Smooth muscle cell (in vitro differentiated cells): ENCODE measurements around the gene SLC17A3. TPM values are rescaled to one million over a fixed set of nuclear protein-coding genes. Genes with fewer than 3 reads are reported as not detected.

Experiments
- DNase-seq: peaks from one replicate; lab custom pipeline; 2025; ENCODE audit not compliant: unreplicated experiment; lab: John Stamatoyannopoulos, UW
- H2AFZ ChIP-seq: fragments of 200-600 bp; sonication (generic); 2 replicates; pipeline ENCODE4 v1.6.0; 2016; ENCODE audit warnings: antibody characterized with exemption, low read depth, mild to moderate bottlenecking
- H3F3A ChIP-seq: fragments of 200-600 bp; sonication (generic); 2 replicates; pipeline ENCODE4 v1.6.0; 2017; ENCODE audit warnings: antibody characterized with exemption, low read depth
- H3K27ac ChIP-seq: fragments of 200-600 bp; sonication (generic); 2 replicates; pipeline ENCODE4 v1.5.1; 2016; ENCODE audit warnings: low read depth, mild to moderate bottlenecking
- H3K27me3 ChIP-seq: fragments of 200-600 bp; sonication (generic); 2 replicates; pipeline ENCODE4 v1.6.1; 2016; ENCODE audit warnings: low read depth, mild to moderate bottlenecking
- H3K36me3 ChIP-seq: fragments of 200-600 bp; sonication (generic); 2 replicates; pipeline ENCODE4 v1.5.1; 2016; ENCODE audit warnings: low read depth
- H3K4me1 ChIP-seq: fragments of 200-600 bp; sonication (generic); 2 replicates; pipeline ENCODE4 v1.5.1; 2016; ENCODE audit warnings: low read depth
- H3K4me2 ChIP-seq: fragments of 200-600 bp; sonication (generic); 2 replicates; pipeline ENCODE4 v1.6.0; 2016; ENCODE audit warnings: mild to moderate bottlenecking
- H3K4me3 ChIP-seq: fragments of 200-600 bp; sonication (generic); 2 replicates; pipeline ENCODE4 v1.5.1; 2016; ENCODE audit warnings: mild to moderate bottlenecking
- H3K79me2 ChIP-seq: fragments of 200-600 bp; sonication (generic); 2 replicates; pipeline ENCODE4 v1.6.0; 2016; ENCODE audit warnings: low read depth, mild to moderate bottlenecking
- H3K9ac ChIP-seq: fragments of 200-600 bp; sonication (generic); 2 replicates; pipeline ENCODE4 v1.6.0; 2016; ENCODE audit warnings: low read depth
- H3K9me3 ChIP-seq: fragments of 200-600 bp; sonication (generic); replicated peaks from 2 replicates; pipeline ENCODE4 v1.5.1; 2016; ENCODE audit warnings: low read depth
- H4K20me1 ChIP-seq: fragments of 200-600 bp; sonication (generic); 2 replicates; pipeline ENCODE4 v1.6.0; 2016; ENCODE audit warnings: low read depth
- WGBS: methylation state at CpG from one replicate; pipeline ENCODE4 v1.1.7; 2016; ENCODE audit warnings: low lambda C conversion rate; 5-methylcytosine and 5-hydroxymethylcytosine counted together
- polyA plus RNA-seq: library from polyadenylated mRNA; unstranded; fragments of >200 nt; fragmentation: Nextera tagmentation; extraction: Ambion mirVana; gene quantifications from 2 replicates; pipeline ENCODE4 v1.2.1, GENCODE V29; 2016
- total RNA-seq: library from RNA; depleted of rRNA; stranded (reverse); fragments of >200 nt; gene quantifications from 2 replicates; pipeline ENCODE4 v1.2.3, GENCODE V29; 2014
- TF ChIP-seq, protein P1 (sequence below): fragments of 200-600 bp; sonication (generic); IDR thresholded peaks from 2 replicates; pipeline ENCODE4 v1.5.1; 2017; ENCODE audit warnings: borderline replicate concordance, mild to moderate bottlenecking, antibody characterized with exemption; ENCODE audit not compliant: insufficient read depth, poor library complexity, severe bottlenecking

Gene SLC17A3
- total and polyA plus RNA-seq, 2 experiments from 2014 or later, result not detected

DNA sequence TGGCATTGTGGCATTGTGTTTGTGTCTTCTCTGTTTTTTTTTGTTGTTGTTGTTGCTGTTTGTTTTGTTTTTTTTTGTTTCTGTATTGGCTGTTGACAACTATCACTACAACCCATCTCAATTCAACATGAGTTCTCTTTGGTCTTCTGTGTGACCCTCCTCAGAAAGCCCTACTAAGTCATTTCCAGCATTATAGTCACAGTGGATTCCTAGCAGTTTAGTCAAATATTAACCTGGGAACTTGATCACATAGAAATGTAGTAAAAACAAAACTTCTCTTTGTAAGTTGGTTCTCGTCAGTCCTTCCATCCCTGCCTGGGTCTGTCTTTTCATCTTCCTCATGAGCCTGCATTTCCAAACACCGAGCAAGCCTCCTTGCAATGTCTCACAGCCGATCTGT lies 39.7 kb upstream of the SLC17A3 start:
- WGBS, result 83% methylated on average over 3 of the region's 3 CpGs
- H3K36me3 ChIP-seq, result no peaks in the 10 kb centered on the region
- no peak overlapping the region for H3K27ac ChIP-seq
- H3K9me3 ChIP-seq, result no peaks in the 10 kb centered on the region
- no peaks in the 10 kb centered on the region for H4K20me1 ChIP-seq
- H3K27me3 ChIP-seq, result no peaks in the 10 kb centered on the region
- no peak overlapping the region for H3K4me3 ChIP-seq
- no peaks in the 10 kb centered on the region for H3K4me1 ChIP-seq
- no peak for DNase-seq
- no peak overlapping the region for H2AFZ ChIP-seq
- TF ChIP-seq, protein P1, sequence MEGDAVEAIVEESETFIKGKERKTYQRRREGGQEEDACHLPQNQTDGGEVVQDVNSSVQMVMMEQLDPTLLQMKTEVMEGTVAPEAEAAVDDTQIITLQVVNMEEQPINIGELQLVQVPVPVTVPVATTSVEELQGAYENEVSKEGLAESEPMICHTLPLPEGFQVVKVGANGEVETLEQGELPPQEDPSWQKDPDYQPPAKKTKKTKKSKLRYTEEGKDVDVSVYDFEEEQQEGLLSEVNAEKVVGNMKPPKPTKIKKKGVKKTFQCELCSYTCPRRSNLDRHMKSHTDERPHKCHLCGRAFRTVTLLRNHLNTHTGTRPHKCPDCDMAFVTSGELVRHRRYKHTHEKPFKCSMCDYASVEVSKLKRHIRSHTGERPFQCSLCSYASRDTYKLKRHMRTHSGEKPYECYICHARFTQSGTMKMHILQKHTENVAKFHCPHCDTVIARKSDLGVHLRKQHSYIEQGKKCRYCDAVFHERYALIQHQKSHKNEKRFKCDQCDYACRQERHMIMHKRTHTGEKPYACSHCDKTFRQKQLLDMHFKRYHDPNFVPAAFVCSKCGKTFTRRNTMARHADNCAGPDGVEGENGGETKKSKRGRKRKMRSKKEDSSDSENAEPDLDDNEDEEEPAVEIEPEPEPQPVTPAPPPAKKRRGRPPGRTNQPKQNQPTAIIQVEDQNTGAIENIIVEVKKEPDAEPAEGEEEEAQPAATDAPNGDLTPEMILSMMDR, result no peak
- no peaks in the 10 kb centered on the region for H3F3A ChIP-seq
- no peaks in the 10 kb centered on the region for H3K79me2 ChIP-seq
- no peak overlapping the region for H3K4me2 ChIP-seq
- no peak overlapping the region for H3K9ac ChIP-seq

DNA sequence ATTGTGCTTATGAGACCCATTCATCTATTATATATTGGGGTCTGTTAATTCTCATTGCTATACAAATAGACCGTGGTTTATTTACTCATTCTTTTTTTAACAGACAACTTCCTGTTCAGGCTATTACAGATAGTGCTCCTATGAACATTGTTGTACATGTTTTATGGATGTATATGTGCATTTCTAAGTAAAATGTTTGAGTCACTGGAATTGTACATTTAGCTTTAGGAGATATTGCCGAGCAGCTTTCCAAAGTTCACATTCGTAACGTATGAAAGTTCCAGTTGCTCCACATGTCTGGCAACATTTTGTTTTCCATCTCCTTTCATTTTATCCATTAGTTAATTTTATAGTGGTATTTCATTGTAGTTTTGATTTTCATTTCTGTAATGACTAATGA lies 37.3 kb upstream of the SLC17A3 start:
- Histone ChIP-seq H3K4me1 (no peaks in the 10 kb centered on the region), H3K4me2 (no peak overlapping the region), H3F3A (no peaks in the 10 kb centered on the region), H3K79me2 (no peaks in the 10 kb centered on the region), H3K9ac (no peak overlapping the region), H3K36me3 (no peaks in the 10 kb centered on the region), H3K27me3 (peaks cover 4% of the 10 kb centered on the region), H3K27ac (no peak overlapping the region), H2AFZ (no peak overlapping the region), H3K4me3 (no peak overlapping the region), H4K20me1 (no peaks in the 10 kb centered on the region), H3K9me3 (no peaks in the 10 kb centered on the region)
- TF ChIP-seq, protein P1, result no peak
- no peak for DNase-seq
- WGBS, result 90% methylated on average over 4 of the region's 4 CpGs

DNA sequence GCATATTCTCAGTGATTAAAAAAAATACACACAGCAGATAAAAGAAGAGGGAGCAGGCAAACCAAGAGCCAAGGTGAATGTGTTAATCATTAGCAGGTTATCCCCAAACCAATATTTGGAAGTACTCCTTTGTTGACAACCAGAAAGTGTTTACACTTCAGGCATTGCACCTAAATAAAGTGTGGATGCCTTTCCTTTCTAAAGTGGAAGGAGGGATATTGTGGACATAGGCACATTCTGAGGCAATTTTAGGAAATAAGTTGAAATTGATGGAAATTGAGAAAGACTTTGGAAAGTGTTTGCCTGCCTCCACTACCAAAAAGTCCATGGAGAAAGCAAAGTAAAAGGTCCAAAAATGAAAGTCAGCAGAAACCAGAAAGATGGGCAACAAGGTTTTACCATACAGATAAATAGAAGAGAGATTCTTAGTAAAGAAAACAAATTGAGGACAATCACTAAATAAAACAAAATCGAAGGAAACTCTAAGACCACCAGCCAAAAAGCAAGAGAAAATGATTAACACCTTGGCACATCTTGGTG lies 33.5 kb upstream of the SLC17A3 start:
- H3K4me1 ChIP-seq, result no peaks in the 10 kb centered on the region
- H3K4me2 ChIP-seq, result no peak overlapping the region
- no peaks in the 10 kb centered on the region for H3F3A ChIP-seq
- H3K36me3 ChIP-seq, result no peaks in the 10 kb centered on the region
- 80% methylated on average over 1 of the region's 1 CpG for WGBS
- H4K20me1 ChIP-seq, result no peaks in the 10 kb centered on the region
- H3K9me3 ChIP-seq, result no peaks in the 10 kb centered on the region
- H3K79me2 ChIP-seq, result no peaks in the 10 kb centered on the region
- H3K4me3 ChIP-seq, result no peak overlapping the region
- no peak overlapping the region for H3K9ac ChIP-seq
- no peak for DNase-seq
- H2AFZ ChIP-seq, result no peak overlapping the region
- TF ChIP-seq, protein P1, result no peak
- no peak overlapping the region for H3K27ac ChIP-seq
- H3K27me3 ChIP-seq, result peaks cover 4% of the 10 kb centered on the region

DNA sequence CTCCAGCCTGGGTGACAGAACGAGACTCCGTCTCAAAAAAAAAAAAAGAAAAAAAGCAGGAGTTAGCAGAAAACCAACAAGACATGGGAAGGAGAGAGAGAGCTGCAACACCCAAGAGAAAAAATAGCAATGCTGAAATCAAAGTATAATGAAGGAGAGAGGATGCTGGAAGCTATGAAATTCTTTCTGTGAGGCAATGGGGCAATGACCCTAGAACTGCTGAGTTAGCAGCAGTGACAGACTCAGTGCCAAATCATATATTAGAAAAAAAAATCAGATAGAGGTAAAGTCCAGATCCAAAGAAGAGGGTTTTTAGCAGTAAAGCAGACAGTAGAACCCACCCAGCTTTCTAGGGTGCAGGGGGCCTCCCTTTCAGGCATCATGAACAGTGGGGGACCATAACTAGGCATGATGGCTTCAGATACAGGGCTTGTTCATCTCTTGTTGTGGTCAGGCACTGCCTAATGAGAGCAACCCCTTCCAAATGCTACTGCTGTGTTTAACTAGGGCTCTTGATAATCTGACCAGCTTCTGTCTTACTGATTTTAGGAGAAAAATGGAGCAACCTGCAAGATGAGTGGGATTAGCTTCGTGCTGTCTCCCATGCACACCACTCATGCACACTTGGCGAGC lies 29.5 kb upstream of the SLC17A3 start:
- no peaks in the 10 kb centered on the region for H4K20me1 ChIP-seq
- TF ChIP-seq, protein P1, result no peak
- WGBS, result 86% methylated on average over 4 of the region's 4 CpGs
- H3K79me2 ChIP-seq, result no peaks in the 10 kb centered on the region
- no peak overlapping the region for H3K9ac ChIP-seq
- no peak overlapping the region for H3K4me2 ChIP-seq
- peaks cover 4% of the 10 kb centered on the region for H3K27me3 ChIP-seq
- DNase-seq, result no peak
- H3F3A ChIP-seq, result no peaks in the 10 kb centered on the region
- H3K4me1 ChIP-seq, result no peaks in the 10 kb centered on the region
- no peak overlapping the region for H3K27ac ChIP-seq
- H2AFZ ChIP-seq, result no peak overlapping the region
- no peak overlapping the region for H3K4me3 ChIP-seq
- H3K36me3 ChIP-seq, result no peaks in the 10 kb centered on the region
- no peaks in the 10 kb centered on the region for H3K9me3 ChIP-seq
